HepG2 (cell line): ENCODE results near the gene TNFAIP1. TPM values are rescaled to one million over a fixed set of nuclear protein-coding genes. Genes with fewer than 3 reads are reported as not detected.

Experiments
- CBX1 ChIP-seq: IDR thresholded peaks from one replicate; pipeline ENCODE4 v1.6.1; 2016; ENCODE audit warnings: antibody characterized with exemption, low read depth
- ESRRA ChIP-seq: sonication (generic); formaldehyde crosslinking; IDR thresholded peaks from 2 replicates; pipeline ENCODE4 v1.5.1; 2020; ENCODE audit warnings: mild to moderate bottlenecking, low read depth, missing genetic modification reagents
- GTF2F1 ChIP-seq: fragments of 150-350 bp; IDR thresholded peaks from 2 replicates; pipeline ENCODE4 v1.6.1; 2014; ENCODE audit warnings: low read length
- HNF4A ChIP-seq: sonication (generic); formaldehyde crosslinking; IDR thresholded peaks from 2 replicates; pipeline ENCODE4 v1.4.0; 2020; ENCODE audit warnings: missing genetic modification reagents
- MAFF ChIP-seq: IDR thresholded peaks from 2 replicates; pipeline ENCODE4 v1.6.1; 2011; ENCODE audit warnings: low read depth, low read length, improper control_type of control experiment
- RAD51 ChIP-seq: fragments of 450-650 bp; IDR thresholded peaks from 2 replicates; pipeline ENCODE4 v1.6.1; 2016; ENCODE audit warnings: borderline replicate concordance
- SPEN ChIP-seq: sonication (generic); formaldehyde crosslinking; IDR thresholded peaks from 2 replicates; pipeline ENCODE4 v1.5.1; 2020; ENCODE audit warnings: low read depth, mild to moderate bottlenecking, missing genetic modification reagents
- TBX3 ChIP-seq: fragments of 450-650 bp; IDR thresholded peaks from 2 replicates; pipeline ENCODE4 v1.6.1; 2017; ENCODE audit warnings: antibody characterized with exemption, mild to moderate bottlenecking, inconsistent platforms, borderline replicate concordance
- THAP8 ChIP-seq: sonication (generic); formaldehyde crosslinking; IDR thresholded peaks from 2 replicates; pipeline ENCODE4 v1.5.1; 2020; ENCODE audit warnings: missing genetic modification reagents, mild to moderate bottlenecking, borderline replicate concordance
- ZBTB21 ChIP-seq: sonication (generic); formaldehyde crosslinking; IDR thresholded peaks from 2 replicates; pipeline ENCODE4 v1.4.0; 2020; ENCODE audit warnings: missing genetic modification reagents
- ZBTB25 ChIP-seq: IDR thresholded peaks from 2 replicates; pipeline ENCODE4 v1.6.1; 2018; ENCODE audit warnings: missing genetic modification reagents
- ZFP90 ChIP-seq: sonication (generic); formaldehyde crosslinking; IDR thresholded peaks from 2 replicates; pipeline ENCODE4 v1.8.0; 2022; ENCODE audit warnings: missing genetic modification reagents, mild to moderate bottlenecking, inconsistent platforms, borderline replicate concordance
- ZFYVE20 ChIP-seq: sonication (generic); formaldehyde crosslinking; IDR thresholded peaks from 2 replicates; pipeline ENCODE4 v1.8.0; 2023; ENCODE audit warnings: low read depth, mild to moderate bottlenecking, moderate library complexity, missing genetic modification reagents, borderline replicate concordance
- ZNF660 ChIP-seq: sonication (generic); formaldehyde crosslinking; IDR thresholded peaks from 2 replicates; pipeline ENCODE4 v1.5.1; 2020; ENCODE audit warnings: mild to moderate bottlenecking, low read depth, missing genetic modification reagents, borderline replicate concordance
- ZNF7 ChIP-seq: IDR thresholded peaks from 2 replicates; pipeline ENCODE4 v1.6.1; 2016; ENCODE audit warnings: missing biosample characterization, missing genetic modification reagents
- ZNF800 ChIP-seq: sonication (generic); formaldehyde crosslinking; IDR thresholded peaks from 2 replicates; pipeline ENCODE4 v1.4.0; 2020; ENCODE audit warnings: missing genetic modification reagents
- ZSCAN22 ChIP-seq: sonication (generic); formaldehyde crosslinking; IDR thresholded peaks from 2 replicates; pipeline ENCODE4 v1.4.0; 2020; ENCODE audit warnings: mild to moderate bottlenecking, missing genetic modification reagents
- polyA plus RNA-seq, 8 experiments: library from polyadenylated mRNA; depleted of rRNA in 3 of 8; stranded (reverse) in 7 of 8; unstranded in 1 of 8; fragments of >200 nt; fragmentation: Illumina TruSeq in 4 of 8; extraction: Trizol in 4 of 8; gene quantifications; 2 replicates each; pipeline versions ENCODE4 v1.2.1 to v1.2.3, GENCODE V29; 2011 to 2016; ENCODE audit warnings: low read depth in 4 of 8, missing spikeins in 1 of 8, mixed read lengths in 1 of 8; ENCODE audit not compliant: insufficient read depth in 1 of 8
- total RNA-seq, 5 experiments: library from RNA; depleted of rRNA; stranded (reverse); fragments of >200 nt; fragmentation: Illumina TruSeq; extraction: Trizol; gene quantifications; 2 replicates each; pipeline ENCODE4 v1.2.3, GENCODE V29; 2016; ENCODE audit warnings: low read depth in 1 of 5
- TF ChIP-seq, protein P1 (sequence below): sonication (generic); formaldehyde crosslinking; IDR thresholded peaks from 2 replicates; pipeline ENCODE4 v1.4.0; 2020; ENCODE audit warnings: missing genetic modification reagents
- TF ChIP-seq, protein P2 (sequence below): sonication (generic); formaldehyde crosslinking; IDR thresholded peaks from 2 replicates; pipeline ENCODE4 v1.4.0; 2020; ENCODE audit warnings: missing genetic modification reagents
- TF ChIP-seq, protein P3 (sequence below): sonication (generic); formaldehyde crosslinking; IDR thresholded peaks from 2 replicates; pipeline ENCODE4 v1.8.0; 2022; ENCODE audit warnings: low read depth, missing genetic modification reagents

Gene TNFAIP1
- total and polyA plus RNA-seq, 2 of the 13 experiments (the other 11 are each of a cell fraction or from before 2014, with no cell fraction given) = 17.5 to 40.6 TPM

- TF ChIP-seq ZNF800 (peak; percentile 49; the same call in 1 of the 2 replicates), TBX3 (peak; percentile 87; the same call in 1 of the 2 replicates), ZFP90 (CRISPR knock-in tag) (peak; percentile 90; the same call in 1 of the 2 replicates), MAFF (no peak), CBX1 (no peak), ESRRA (CRISPR knock-in tag) (peak; percentile 78), SPEN (peak; percentile 51; the same call in 1 of the 2 replicates), RAD51 (no peak), ZBTB25 (CRISPR knock-in tag) (peak; percentile 87), ZSCAN22 (CRISPR knock-in tag) (no peak; the same call in 1 of the 2 replicates), ZFYVE20 (CRISPR knock-in tag) (no peak), HNF4A (CRISPR knock-in tag) (peak; percentile 97), ZBTB21 (CRISPR knock-in tag) (peak; percentile 65; the same call in 1 of the 2 replicates), GTF2F1 (no peak), ZNF7 (CRISPR knock-in tag) (no peak), THAP8 (no peak), ZNF660 (CRISPR knock-in tag) (no peak)
- TF ChIP-seq, protein P1, sequence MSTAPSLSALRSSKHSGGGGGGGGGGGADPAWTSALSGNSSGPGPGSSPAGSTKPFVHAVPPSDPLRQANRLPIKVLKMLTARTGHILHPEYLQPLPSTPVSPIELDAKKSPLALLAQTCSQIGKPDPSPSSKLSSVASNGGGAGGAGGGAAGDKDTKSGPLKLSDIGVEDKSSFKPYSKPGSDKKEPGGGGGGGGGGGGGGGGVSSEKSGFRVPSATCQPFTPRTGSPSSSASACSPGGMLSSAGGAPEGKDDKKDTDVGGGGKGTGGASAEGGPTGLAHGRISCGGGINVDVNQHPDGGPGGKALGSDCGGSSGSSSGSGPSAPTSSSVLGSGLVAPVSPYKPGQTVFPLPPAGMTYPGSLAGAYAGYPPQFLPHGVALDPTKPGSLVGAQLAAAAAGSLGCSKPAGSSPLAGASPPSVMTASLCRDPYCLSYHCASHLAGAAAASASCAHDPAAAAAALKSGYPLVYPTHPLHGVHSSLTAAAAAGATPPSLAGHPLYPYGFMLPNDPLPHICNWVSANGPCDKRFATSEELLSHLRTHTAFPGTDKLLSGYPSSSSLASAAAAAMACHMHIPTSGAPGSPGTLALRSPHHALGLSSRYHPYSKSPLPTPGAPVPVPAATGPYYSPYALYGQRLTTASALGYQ = peak; percentile 92
- TF ChIP-seq, protein P2, sequence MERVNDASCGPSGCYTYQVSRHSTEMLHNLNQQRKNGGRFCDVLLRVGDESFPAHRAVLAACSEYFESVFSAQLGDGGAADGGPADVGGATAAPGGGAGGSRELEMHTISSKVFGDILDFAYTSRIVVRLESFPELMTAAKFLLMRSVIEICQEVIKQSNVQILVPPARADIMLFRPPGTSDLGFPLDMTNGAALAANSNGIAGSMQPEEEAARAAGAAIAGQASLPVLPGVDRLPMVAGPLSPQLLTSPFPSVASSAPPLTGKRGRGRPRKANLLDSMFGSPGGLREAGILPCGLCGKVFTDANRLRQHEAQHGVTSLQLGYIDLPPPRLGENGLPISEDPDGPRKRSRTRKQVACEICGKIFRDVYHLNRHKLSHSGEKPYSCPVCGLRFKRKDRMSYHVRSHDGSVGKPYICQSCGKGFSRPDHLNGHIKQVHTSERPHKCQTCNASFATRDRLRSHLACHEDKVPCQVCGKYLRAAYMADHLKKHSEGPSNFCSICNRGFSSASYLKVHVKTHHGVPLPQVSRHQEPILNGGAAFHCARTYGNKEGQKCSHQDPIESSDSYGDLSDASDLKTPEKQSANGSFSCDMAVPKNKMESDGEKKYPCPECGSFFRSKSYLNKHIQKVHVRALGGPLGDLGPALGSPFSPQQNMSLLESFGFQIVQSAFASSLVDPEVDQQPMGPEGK (CRISPR knock-in tag) = peak; percentile 96
- TF ChIP-seq, protein P3, sequence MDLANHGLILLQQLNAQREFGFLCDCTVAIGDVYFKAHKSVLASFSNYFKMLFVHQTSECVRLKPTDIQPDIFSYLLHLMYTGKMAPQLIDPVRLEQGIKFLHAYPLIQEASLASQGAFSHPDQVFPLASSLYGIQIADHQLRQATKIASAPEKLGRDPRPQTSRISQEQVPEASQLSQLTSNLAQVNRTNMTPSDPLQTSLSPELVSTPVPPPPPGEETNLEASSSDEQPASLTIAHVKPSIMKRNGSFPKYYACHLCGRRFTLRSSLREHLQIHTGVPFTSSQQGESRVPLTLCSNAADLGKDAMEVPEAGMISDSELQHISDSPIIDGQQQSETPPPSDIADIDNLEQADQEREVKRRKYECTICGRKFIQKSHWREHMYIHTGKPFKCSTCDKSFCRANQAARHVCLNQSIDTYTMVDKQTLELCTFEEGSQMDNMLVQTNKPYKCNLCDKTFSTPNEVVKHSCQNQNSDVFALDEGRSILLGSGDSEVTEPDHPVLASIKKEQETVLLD (CRISPR knock-in tag) = peak; percentile 49
Observed at GRCh38 chr17:28370035-28370743, 34.6 kb downstream of the TNFAIP1 start, which contains the start of gene VTN (continued).
